Measurements from ENCODE around the gene MLH1. TPM values are rescaled to one million over a fixed set of nuclear protein-coding genes. Genes with fewer than 3 reads are reported as not detected.

MLH1 gene
- polyA plus RNA-seq, 1 of the 3 experiments (the other 2 are of a cell fraction) = 24.0 TPM

- no peaks in the 10 kb centered on the region for H4K20me1 ChIP-seq (ENCODE audit: insufficient read depth)
- H3K4me1 ChIP-seq (ENCODE audit: control insufficient read depth in 1 of 2, insufficient read depth in 2 of 2, low read depth in 1 of 2, low read length in 1 of 2) = no peaks in the 10 kb centered on the region
- CTCF ChIA-PET = interaction anchor here (1.0 to 1.2 kb wide), 4 partner anchors 13 to 215 kb away, joined by 3 to 6 read pairs (median 4); no protein-coding TSS in a partner anchor
- H3F3A ChIP-seq (replicated peaks; ENCODE audit: insufficient read depth) = no peaks in the 10 kb centered on the region
- no peak overlapping the region for H2AFZ ChIP-seq (ENCODE audit: low read depth)
- POLR2A ChIA-PET = no interaction called here
- H3K4me3 ChIP-seq (ENCODE audit: low read depth in 2 of 2, low read length in 1 of 2) = peak overlapping the region in 1 of 2 experiments; percentile 17; a peak in 1 of 4 replicates
- peaks cover 3% of the 10 kb centered on the region; the same call in 1 of the 2 replicates for H3K9me3 ChIP-seq
- no peak overlapping the region for H3K9ac ChIP-seq
- no peaks in the 10 kb centered on the region; the same call in 1 of the 2 replicates for H3K27me3 ChIP-seq (ENCODE audit: insufficient read depth)
- no peaks in the 10 kb centered on the region for H3K9me2 ChIP-seq
- no peaks in the 10 kb centered on the region for H3K79me2 ChIP-seq (ENCODE audit: insufficient read depth)
- no peaks in the 10 kb centered on the region for H3K36me3 ChIP-seq (replicated peaks in 1 of 2; ENCODE audit: control insufficient read depth in 1 of 2, insufficient read depth in 2 of 2, low read length in 1 of 2)
- WGBS (ENCODE audit: low lambda C conversion rate) = 48% methylated on average over 19 of the region's 56 CpGs
- no peak overlapping the region for H3K4me2 ChIP-seq
- peak; percentile 66 for DNase-seq
- no peak overlapping the region for H3K27ac ChIP-seq (ENCODE audit: low read depth in 2 of 2, low read length in 1 of 2)
- TF ChIP-seq ZBTB33 (IDR thresholded peaks at IDR 0.05; ENCODE audit: borderline replicate concordance, low read depth) = no peak
- no peak for TF ChIP-seq TCF12 (IDR thresholded peaks at IDR 0.05)
- TF ChIP-seq NRF1 (IDR thresholded peaks at IDR 0.05; ENCODE audit: low read depth, low read length) = no peak
- no peak for TF ChIP-seq CHD2 (IDR thresholded peaks at IDR 0.05; ENCODE audit: low read length, partially characterized antibody)
- TF ChIP-seq TAF1 (IDR thresholded peaks at IDR 0.05; ENCODE audit: borderline replicate concordance, low read depth, low read length) = no peak
- TF ChIP-seq REST (IDR thresholded peaks at IDR 0.05; ENCODE audit: low read depth, low read length) = no peak
Observed at GRCh38 chr3:36944012-36944640, 49.2 kb upstream of the MLH1 start.

- WGBS (ENCODE audit: low lambda C conversion rate) = 64% methylated on average over 31 of the region's 68 CpGs
- no peaks in the 10 kb centered on the region for H3K9me2 ChIP-seq
- CTCF ChIA-PET = interaction anchor here (1.0 to 1.2 kb wide), 4 partner anchors 12 to 216 kb away, joined by 3 to 6 read pairs (median 4); no protein-coding TSS in a partner anchor
- H3K4me2 ChIP-seq = no peak within 1 kb of the TSS
- POLR2A ChIA-PET = no interaction called here
- H4K20me1 ChIP-seq (ENCODE audit: insufficient read depth) = no peaks in the 10 kb centered on the region
- no peak for DNase-seq
- H3K4me1 ChIP-seq (ENCODE audit: control insufficient read depth in 1 of 2, insufficient read depth in 2 of 2, low read depth in 1 of 2, low read length in 1 of 2) = no peaks in the 10 kb centered on the region
- H3K27ac ChIP-seq (ENCODE audit: low read depth in 2 of 2, low read length in 1 of 2) = no peak within 1 kb of the TSS
- H2AFZ ChIP-seq (ENCODE audit: low read depth) = no peak within 1 kb of the TSS
- H3K27me3 ChIP-seq (ENCODE audit: insufficient read depth) = no peaks in the 10 kb centered on the region; the same call in 1 of the 2 replicates
- H3K79me2 ChIP-seq (ENCODE audit: insufficient read depth) = no peaks in the 10 kb centered on the region
- H3K9me3 ChIP-seq = peaks cover 3% of the 10 kb centered on the region; the same call in 1 of the 2 replicates
- H3K36me3 ChIP-seq (replicated peaks in 1 of 2; ENCODE audit: control insufficient read depth in 1 of 2, insufficient read depth in 2 of 2, low read length in 1 of 2) = no peaks in the 10 kb centered on the region
- peak within 1 kb of the TSS in 1 of 2 experiments; percentile 17; a peak in 2 of 4 replicates for H3K4me3 ChIP-seq (ENCODE audit: low read depth in 2 of 2, low read length in 1 of 2)
- H3K9ac ChIP-seq = no peak within 1 kb of the TSS
- H3F3A ChIP-seq (replicated peaks; ENCODE audit: insufficient read depth) = no peaks in the 10 kb centered on the region
- TF ChIP-seq MEF2A (IDR thresholded peaks at IDR 0.05; ENCODE audit: borderline replicate concordance, low read depth) = no peak
- TF ChIP-seq PBX3 (IDR thresholded peaks at IDR 0.05) = no peak
- no peak for TF ChIP-seq EZH2phosphoT487 (IDR thresholded peaks at IDR 0.05; ENCODE audit: borderline replicate concordance, low read depth)
- TF ChIP-seq FOSL2 (IDR thresholded peaks at IDR 0.05; ENCODE audit: borderline replicate concordance, low read depth) = no peak
- TF ChIP-seq ELF1 (IDR thresholded peaks at IDR 0.05) = no peak
- TF ChIP-seq RXRA (IDR thresholded peaks at IDR 0.05; ENCODE audit: borderline replicate concordance, low read depth) = no peak
- no peak for TF ChIP-seq TEAD4 (IDR thresholded peaks at IDR 0.05; ENCODE audit: borderline replicate concordance, insufficient read depth)
- TF ChIP-seq REST (IDR thresholded peaks at IDR 0.05; ENCODE audit: low read depth, low read length) = no peak
- TF ChIP-seq FOXJ3 (CRISPR knock-in tag; IDR thresholded peaks at IDR 0.05) = no peak
- TF ChIP-seq CHD2 (IDR thresholded peaks at IDR 0.05; ENCODE audit: low read length, partially characterized antibody) = no peak
Observed at GRCh38 chr3:36944641-36945270, 48.6 kb upstream of the MLH1 start, which contains the start of gene TRANK1. Gene TRANK1 (minus strand): TSS chr3:36945054. CDS start chr3:36944809, 245 bp downstream.
